Measurements from ENCODE around the gene BAX.

The BAX gene

GRCh38 chr19:48933382-48933932 is 21.2 kb upstream of the BAX start, which contains the start of gene DHDH:
TSS of gene DHDH (plus strand) at chr19:48933699. CDS start at chr19:48933722, 23 bp downstream.
- peak; percentile 81 for DNase-seq

GRCh38 chr19:48934837-48935236 is 19.8 kb upstream of the BAX start:
- DNase-seq, result no peak

GRCh38 chr19:48935864-48936263 is 18.8 kb upstream of the BAX start:
- DNase-seq, result no peak

GRCh38 chr19:48938256-48938655 is 16.4 kb upstream of the BAX start:
- no peak for DNase-seq

GRCh38 chr19:48940902-48941301 is 13.8 kb upstream of the BAX start:
- no peak for DNase-seq

GRCh38 chr19:48943081-48943480 is 11.6 kb upstream of the BAX start:
- no peak for DNase-seq

GRCh38 chr19:48945415-48945814 is 9.3 kb upstream of the BAX start:
- DNase-seq, result no peak

- no peak for DNase-seq
These were observed 8.9 kb upstream of the BAX start for GRCh38 chr19:48945817-48946216.

GRCh38 chr19:48946463-48947257 is 8.0 kb upstream of the BAX start:
- DNase-seq, result no peak

GRCh38 chr19:48947258-48947542 is 7.5 kb upstream of the BAX start:
- DNase-seq, result no peak

- DNase-seq, result no peak
These were observed 4.5 kb upstream of the BAX start for GRCh38 chr19:48950159-48950558.

GRCh38 chr19:48950830-48951519 is 3.7 kb upstream of the BAX start:
- no peak for DNase-seq

- no peak for DNase-seq
These were observed 1.5 kb upstream of the BAX start for GRCh38 chr19:48953141-48953540.

- no peak for DNase-seq
These were observed 583 bp upstream of the BAX start for GRCh38 chr19:48953990-48954594.

- DNase-seq, result no peak
These were observed 758 bp downstream of the BAX start for GRCh38 chr19:48955308-48955958.

- no peak for DNase-seq
These were observed 3.3 kb downstream of the BAX start for GRCh38 chr19:48958006-48958405.

- no peak for DNase-seq
These were observed 4.9 kb downstream of the BAX start for GRCh38 chr19:48959341-48960239.

GRCh38 chr19:48961051-48961649 is 6.5 kb downstream of the BAX start:
- DNase-seq, result no peak

- DNase-seq, result no peak
These were observed 7.0 kb downstream of the BAX start for GRCh38 chr19:48961673-48962028.

GRCh38 chr19:48962029-48962848 is 7.6 kb downstream of the BAX start:
- no peak for DNase-seq

GRCh38 chr19:48962849-48963165 is 8.1 kb downstream of the BAX start:
- DNase-seq, result no peak

All from activated CD4-positive, alpha-beta T cell treated with anti-CD3 and anti-CD28 coated beads for 1 hour (primary cell).